Measurements from ENCODE around the gene NUP214.
"Not testable (repeated sequence)": the region's sequence is repeated elsewhere in the genome, so short reads cannot be mapped to it uniquely, and the experiment has no call there.

The NUP214 gene

GRCh38 chr9:131259432-131259898, 134.1 kb downstream of the NUP214 start:
- H3K4me3 ChIP-seq (replicated peaks; ENCODE audit: low read depth, low read length), result no peak overlapping the region
- DNase-seq (ENCODE audit: extremely low read depth, low read depth), result no peak
- no peak for TF ChIP-seq CTCF (IDR thresholded peaks at IDR 0.05; ENCODE audit: low read depth, low read length, missing control alignments)

DNA sequence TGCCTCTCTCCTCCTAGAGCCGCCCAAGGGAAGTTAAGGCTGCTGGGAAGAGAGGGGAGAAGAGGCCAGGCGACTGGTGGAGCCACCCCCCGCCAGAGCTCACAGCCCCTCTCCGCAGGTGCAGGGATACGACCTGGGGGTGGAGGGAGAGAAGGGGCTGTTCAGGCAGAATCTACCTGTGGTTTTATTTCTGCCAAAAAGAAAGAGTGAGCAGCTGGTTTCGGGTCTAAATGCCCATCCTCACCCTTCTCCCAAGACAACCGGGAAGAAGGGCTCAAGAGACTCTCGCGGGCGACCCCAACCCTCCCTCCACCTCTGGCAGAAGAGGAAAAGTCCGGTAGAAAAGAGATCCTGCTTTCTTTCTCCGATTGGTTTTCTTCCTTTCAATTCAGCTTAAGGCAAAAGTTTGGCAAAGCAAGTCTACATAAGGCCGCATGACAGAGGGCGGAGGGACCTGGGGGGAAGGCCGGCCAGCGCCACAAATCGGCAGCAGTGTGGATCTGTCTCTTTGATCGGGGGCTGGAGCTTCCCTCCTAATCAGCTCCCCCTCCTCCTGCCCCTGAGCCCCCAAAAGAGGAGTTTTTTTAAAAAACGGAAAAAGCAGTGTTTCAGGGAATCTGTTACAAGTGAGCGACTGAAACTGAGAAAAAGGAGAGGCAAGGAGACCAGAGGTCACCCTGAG, 134.7 kb downstream of the NUP214 start:
- no peak for DNase-seq (ENCODE audit: extremely low read depth, low read depth)
- H3K4me3 ChIP-seq (replicated peaks; ENCODE audit: low read depth, low read length), result no peak overlapping the region
- no peak for TF ChIP-seq CTCF (IDR thresholded peaks at IDR 0.05; ENCODE audit: low read depth, low read length, missing control alignments)

- H3K4me3 ChIP-seq (replicated peaks; ENCODE audit: low read depth, low read length), result no peak overlapping the region
- no peak for TF ChIP-seq CTCF (IDR thresholded peaks at IDR 0.05; ENCODE audit: low read depth, low read length, missing control alignments)
- no peak for DNase-seq (ENCODE audit: extremely low read depth, low read depth)
Observed at GRCh38 chr9:131260751-131261452, 135.5 kb downstream of the NUP214 start.

GRCh38 chr9:131262327-131263032, 137.1 kb downstream of the NUP214 start:
- no peak for TF ChIP-seq CTCF (IDR thresholded peaks at IDR 0.05; ENCODE audit: low read depth, low read length, missing control alignments)
- no peak for DNase-seq (ENCODE audit: extremely low read depth, low read depth)
- H3K4me3 ChIP-seq (replicated peaks; ENCODE audit: low read depth, low read length), result no peak overlapping the region

- not testable (repeated sequence) for DNase-seq (ENCODE audit: extremely low read depth, low read depth); H3K4me3 ChIP-seq (replicated peaks; ENCODE audit: low read depth, low read length)
Observed at GRCh38 chr9:131263033-131263343, 137.6 kb downstream of the NUP214 start.

DNA sequence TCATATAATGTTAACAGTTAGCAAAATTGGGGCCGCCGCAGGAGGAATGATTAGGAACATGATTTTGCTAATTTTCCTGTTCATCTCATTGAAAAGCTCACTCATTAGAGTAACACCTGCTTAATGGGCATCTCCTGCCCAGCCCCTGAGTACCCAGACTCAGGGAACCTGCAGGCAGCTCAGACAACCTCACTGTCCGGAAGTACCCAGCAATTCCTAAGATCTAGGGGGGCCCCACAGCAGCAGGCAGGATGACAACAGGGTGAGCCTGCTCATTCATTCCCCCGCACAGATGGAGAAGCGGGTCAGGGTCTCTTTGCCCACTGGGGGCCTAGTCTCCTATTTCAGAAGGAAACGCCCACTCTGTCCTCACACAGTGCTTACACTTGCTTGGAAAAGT, 138.3 kb downstream of the NUP214 start:
- TF ChIP-seq CTCF (IDR thresholded peaks at IDR 0.05; ENCODE audit: low read depth, low read length, missing control alignments), result no peak
- H3K4me3 ChIP-seq (replicated peaks; ENCODE audit: low read depth, low read length), result no peak overlapping the region
- no peak for DNase-seq (ENCODE audit: extremely low read depth, low read depth)

- TF ChIP-seq CTCF (IDR thresholded peaks at IDR 0.05; ENCODE audit: low read depth, low read length, missing control alignments), result no peak
- DNase-seq (ENCODE audit: extremely low read depth, low read depth), result no peak
- no peak overlapping the region for H3K4me3 ChIP-seq (replicated peaks; ENCODE audit: low read depth, low read length)
Observed at GRCh38 chr9:131264231-131264630, 138.8 kb downstream of the NUP214 start.

Data from HFF-Myc (cell line).